Upper lobe of left lung (tissue), 6 donors: Measurements from ENCODE around the gene NEK4. TPM values are rescaled to one million over a fixed set of nuclear protein-coding genes. Genes with fewer than 3 reads are reported as not detected.

ENCODE experiments used
- ATAC-seq, 2 donors: fragments of 200-7000 bp; cut with Tn5 transposase; one replicate each; pipeline ENCODE4 v1.9.1; 2022; ENCODE audit warnings: mild to moderate bottlenecking in 2 of 2, moderate library complexity in 2 of 2; ENCODE audit not compliant: low FRiP score in 2 of 2
- DNase-seq, 2 donors: peaks; one replicate each; pipeline ENCODE4 v3.0.0-alpha.2; 2019 to 2020
- H3K27ac ChIP-seq, 4 donors: fragments of 200-600 bp; sonication (generic); one replicate each; pipeline ENCODE4 v1.5.1; 2016 to 2019
- H3K27me3 ChIP-seq, 4 donors: fragments of 200-600 bp; sonication (generic); one replicate each; pipeline ENCODE4 v1.5.1; 2017 to 2019
- H3K36me3 ChIP-seq, 4 donors: fragments of 200-600 bp; sonication (generic); one replicate each; pipeline ENCODE4 v1.5.1; 2016 to 2019
- H3K4me1 ChIP-seq, 4 donors: fragments of 200-600 bp; sonication (generic); one replicate each; pipeline ENCODE4 v1.5.1; 2018 to 2019
- H3K4me3 ChIP-seq, 4 donors: fragments of 200-600 bp; sonication (generic); one replicate each; pipeline ENCODE4 v1.5.1; 2017 to 2019; ENCODE audit warnings: mild to moderate bottlenecking in 2 of 4, moderate library complexity in 1 of 4
- H3K9me3 ChIP-seq, 4 donors: fragments of 200-600 bp; sonication (generic); one replicate each; pipeline ENCODE4 v1.5.1; 2018 to 2019
- CTCF ChIP-seq, 6 experiments: fragments of 450-650 bp in 4 of 6; fragments of 200-600 bp in 2 of 6; sonication (generic) in 2 of 6; IDR thresholded peaks; one replicate each; pipeline ENCODE4 v1.5.1; 2016 to 2019; ENCODE audit warnings: antibody characterized with exemption in 6 of 6
- EP300 ChIP-seq, 4 donors: sonication (generic); formaldehyde crosslinking; IDR thresholded peaks; one replicate each; pipeline ENCODE4 v1.5.1; 2017; ENCODE audit warnings: antibody characterized with exemption in 4 of 4, control low read depth in 2 of 4
- POLR2A ChIP-seq, 4 donors: fragments of 450-650 bp; IDR thresholded peaks; one replicate each; pipeline ENCODE4 v1.5.1; 2016 to 2017; ENCODE audit warnings: antibody characterized with exemption in 4 of 4, mild to moderate bottlenecking in 2 of 4
- POLR2AphosphoS5 ChIP-seq, 2 donors: sonication (generic); formaldehyde crosslinking; IDR thresholded peaks; one replicate each; pipeline ENCODE4 v1.5.1; 2017; ENCODE audit warnings: antibody characterized with exemption in 2 of 2
- WGBS, 2 donors: methylation state at CpG; one replicate each; pipeline ENCODE4 v1.1.5; 2017 to 2018; 5-methylcytosine and 5-hydroxymethylcytosine counted together
- total RNA-seq, 6 donors: library from RNA; depleted of rRNA in 4 of 6; stranded (reverse); fragments of >200 nt in 4 of 6; gene quantifications; one replicate each; pipeline versions ENCODE4 v1.1.0 to v1.2.1, GENCODE V29; 2016 to 2021
- donor health status: DM: no; HTN: no; CAD: no; lungs with moderate emphysema.
- donor health status: DM: no; HTN: yes; CAD: no; lungs with severe emphysema.

Gene NEK4
- total RNA-seq = 10 to 100 TPM; 17.8 to 28.6 (median 24.2) TPM

- Histone ChIP-seq H3K27ac (peak within 1 kb of the TSS; percentile 74 to 85 (median 84)), H3K36me3 (peaks cover 0 to 23% (median 4%) of the 10 kb centered on the region in 4 donors), H3K9me3 (no peaks in the 10 kb centered on the region), H3K4me1 (peaks cover 12 to 23% (median 17%) of the 10 kb centered on the region in 4 donors), H3K27me3 (no peaks in the 10 kb centered on the region), H3K4me3 (peak within 1 kb of the TSS; percentile 77 to 94 (median 88))
- DNase-seq (peak; percentile 95), ATAC-seq (peak; percentile 99)
- TF ChIP-seq POLR2AphosphoS5 (IDR thresholded peaks at IDR 0.05) (peak; percentile 48 to 65), POLR2A (IDR thresholded peaks at IDR 0.05) (peak in 3 of 4 donors; percentile 56 to 81 (median 63)), CTCF (IDR thresholded peaks at IDR 0.05) (peak in 2 of 6 experiments; percentile 16 to 24), EP300 (IDR thresholded peaks at IDR 0.05) (no peak)
- 1 to 2% methylated on average over 18 to 56 of the region's 67 CpGs for WGBS, 2 donors
Observed at GRCh38 chr3:52770496-52771333, at the start of gene NEK4. TSS of gene NEK4 (minus strand) at chr3:52770940. CDS start at chr3:52770746, 194 bp downstream.

- Histone ChIP-seq H3K27me3 (no peaks in the 10 kb centered on the region), H3K4me1 (no peaks in the 10 kb centered on the region), H3K4me3 (no peak overlapping the region), H3K36me3 (peaks cover 0 to 16% (median 10%) of the 10 kb centered on the region in 4 donors), H3K9me3 (no peaks in the 10 kb centered on the region), H3K27ac (no peak overlapping the region)
- DNase-seq = no peak
- WGBS, 2 donors = 83 to 91% methylated on average over 2 of the region's 2 CpGs
- no peak for ATAC-seq
- TF ChIP-seq CTCF (IDR thresholded peaks at IDR 0.05) (no peak), POLR2AphosphoS5 (IDR thresholded peaks at IDR 0.05) (no peak), EP300 (IDR thresholded peaks at IDR 0.05) (no peak), POLR2A (IDR thresholded peaks at IDR 0.05) (no peak)
Observed at GRCh38 chr3:52819936-52820335, 49.2 kb upstream of the NEK4 start.

- no peak overlapping the region for H3K27ac ChIP-seq
- H3K9me3 ChIP-seq = no peaks in the 10 kb centered on the region
- DNase-seq = no peak
- no peaks in the 10 kb centered on the region for H3K4me1 ChIP-seq
- no peaks in the 10 kb centered on the region for H3K27me3 ChIP-seq
- 95 to 97% methylated on average over 5 to 7 of the region's 7 CpGs for WGBS, 2 donors
- TF ChIP-seq POLR2A (IDR thresholded peaks at IDR 0.05) (no peak), EP300 (IDR thresholded peaks at IDR 0.05) (no peak), CTCF (IDR thresholded peaks at IDR 0.05) (no peak), POLR2AphosphoS5 (IDR thresholded peaks at IDR 0.05) (no peak)
- H3K36me3 ChIP-seq = peaks cover 0 to under 1% (median under 1%) of the 10 kb centered on the region in 4 donors
- no peak overlapping the region for H3K4me3 ChIP-seq
- no peak for ATAC-seq
Observed at GRCh38 chr3:52817860-52818259, 47.1 kb upstream of the NEK4 start.

GRCh38 chr3:52817221-52817620 is 46.5 kb upstream of the NEK4 start:
- no peak for DNase-seq
- Histone ChIP-seq H3K27me3 (no peaks in the 10 kb centered on the region), H3K36me3 (no peaks in the 10 kb centered on the region), H3K27ac (no peak overlapping the region), H3K9me3 (no peaks in the 10 kb centered on the region), H3K4me1 (no peaks in the 10 kb centered on the region), H3K4me3 (no peak overlapping the region)
- TF ChIP-seq EP300 (IDR thresholded peaks at IDR 0.05) (no peak), CTCF (IDR thresholded peaks at IDR 0.05) (no peak), POLR2A (IDR thresholded peaks at IDR 0.05) (no peak), POLR2AphosphoS5 (IDR thresholded peaks at IDR 0.05) (no peak)
- ATAC-seq = no peak
- WGBS, 2 donors = 91 to 94% methylated on average over 10 of the region's 10 CpGs
